Peyer's patch (tissue), 4 donors: ENCODE data around the gene TSSK6. TPM values are rescaled to one million over a fixed set of nuclear protein-coding genes. Genes with fewer than 3 reads are reported as not detected.

ENCODE experiments used
- DNase-seq, 3 donors: peaks; one replicate each; pipeline ENCODE4 v3.0.0-alpha.2; 2017 to 2019
- H3K27ac ChIP-seq, 4 donors: fragments of 200-600 bp; sonication (generic); one replicate each; pipeline ENCODE4 v1.5.1; 2016 to 2019
- H3K27me3 ChIP-seq, 2 donors: fragments of 200-600 bp; sonication (generic); one replicate each; pipeline ENCODE4 v1.5.1; 2019
- H3K36me3 ChIP-seq, 3 donors: fragments of 200-600 bp; sonication (generic); one replicate each; pipeline ENCODE4 v1.5.1; 2016 to 2019
- H3K4me1 ChIP-seq, 4 donors: fragments of 200-600 bp; sonication (generic); one replicate each; pipeline ENCODE4 v1.5.1; 2016 to 2019
- H3K4me3 ChIP-seq, 4 donors: fragments of 200-600 bp; sonication (generic); 1 replicate in 3 of 4; 2 replicates in 1 of 4; pipeline ENCODE4 v1.5.1; 2016 to 2019; ENCODE audit warnings: mild to moderate bottlenecking in 1 of 4
- H3K9me3 ChIP-seq, 4 donors: fragments of 200-600 bp; sonication (generic); one replicate each; pipeline ENCODE4 v1.5.1; 2016 to 2019; ENCODE audit warnings: mild to moderate bottlenecking in 1 of 4
- POLR2A ChIP-seq, 2 donors: fragments of 450-650 bp; IDR thresholded peaks; one replicate each; pipeline ENCODE4 v1.5.1; 2017; ENCODE audit warnings: antibody characterized with exemption in 2 of 2, mild to moderate bottlenecking in 2 of 2, moderate library complexity in 2 of 2
- total RNA-seq, 4 donors: library from RNA; depleted of rRNA; stranded (reverse); fragments of >200 nt; gene quantifications; one replicate each; pipeline ENCODE4 v1.1.0, GENCODE V29; 2016
- TF ChIP-seq, protein P1 (sequence below), 6 experiments: fragments of 450-650 bp in 4 of 6; fragments of 200-600 bp in 2 of 6; sonication (generic) in 1 of 6; IDR thresholded peaks; one replicate each; pipeline ENCODE4 v1.5.1; 2017 to 2019; ENCODE audit warnings: antibody characterized with exemption in 6 of 6, mild to moderate bottlenecking in 3 of 6, moderate library complexity in 1 of 6

The TSSK6 gene
- total RNA-seq, 4 donors from 2014 or later = 3.0 to 14.0 (median 10.0) TPM

DNA sequence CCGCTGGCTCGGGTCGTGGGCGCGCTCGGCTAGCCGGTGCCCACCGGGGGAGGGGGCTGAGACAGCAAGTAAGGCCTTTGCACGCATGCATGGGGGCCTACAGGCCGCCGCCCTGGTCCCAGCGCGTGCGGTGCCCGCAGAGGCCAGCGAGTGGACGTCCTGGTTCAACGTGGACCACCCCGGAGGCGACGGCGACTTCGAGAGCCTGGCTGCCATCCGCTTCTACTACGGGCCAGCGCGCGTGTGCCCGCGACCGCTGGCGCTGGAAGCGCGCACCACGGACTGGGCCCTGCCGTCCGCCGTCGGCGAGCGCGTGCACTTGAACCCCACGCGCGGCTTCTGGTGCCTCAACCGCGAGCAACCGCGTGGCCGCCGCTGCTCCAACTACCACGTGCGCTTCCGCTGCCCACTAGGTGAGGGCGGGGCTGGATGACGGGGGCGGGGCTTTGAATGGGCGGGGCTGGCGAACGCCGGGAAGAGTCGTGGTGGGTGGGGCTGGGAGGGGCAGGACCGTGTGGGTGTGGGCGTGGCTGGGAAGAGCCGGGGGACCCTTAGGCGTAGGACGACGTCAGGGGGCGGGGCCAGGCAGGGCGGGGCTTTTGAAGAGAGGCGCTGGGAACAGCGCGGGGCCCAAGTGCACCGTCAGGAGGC is 24.8 kb upstream of the TSSK6 start:
- Histone ChIP-seq H3K36me3 (no peaks in the 10 kb centered on the region), H3K9me3 (no peaks in the 10 kb centered on the region), H3K27ac (no peak overlapping the region), H3K4me3 (peak overlapping the region; percentile 15 to 38 (median 32)), H3K4me1 (peaks cover 2 to 33% (median 29%) of the 10 kb centered on the region in 4 donors), H3K27me3 (peaks cover 0 to 22% of the 10 kb centered on the region in 2 donors)
- peak; percentile 61 to 85 (median 82) for DNase-seq
- no peak for TF ChIP-seq POLR2A (IDR thresholded peaks at IDR 0.05)
- TF ChIP-seq, protein P1, sequence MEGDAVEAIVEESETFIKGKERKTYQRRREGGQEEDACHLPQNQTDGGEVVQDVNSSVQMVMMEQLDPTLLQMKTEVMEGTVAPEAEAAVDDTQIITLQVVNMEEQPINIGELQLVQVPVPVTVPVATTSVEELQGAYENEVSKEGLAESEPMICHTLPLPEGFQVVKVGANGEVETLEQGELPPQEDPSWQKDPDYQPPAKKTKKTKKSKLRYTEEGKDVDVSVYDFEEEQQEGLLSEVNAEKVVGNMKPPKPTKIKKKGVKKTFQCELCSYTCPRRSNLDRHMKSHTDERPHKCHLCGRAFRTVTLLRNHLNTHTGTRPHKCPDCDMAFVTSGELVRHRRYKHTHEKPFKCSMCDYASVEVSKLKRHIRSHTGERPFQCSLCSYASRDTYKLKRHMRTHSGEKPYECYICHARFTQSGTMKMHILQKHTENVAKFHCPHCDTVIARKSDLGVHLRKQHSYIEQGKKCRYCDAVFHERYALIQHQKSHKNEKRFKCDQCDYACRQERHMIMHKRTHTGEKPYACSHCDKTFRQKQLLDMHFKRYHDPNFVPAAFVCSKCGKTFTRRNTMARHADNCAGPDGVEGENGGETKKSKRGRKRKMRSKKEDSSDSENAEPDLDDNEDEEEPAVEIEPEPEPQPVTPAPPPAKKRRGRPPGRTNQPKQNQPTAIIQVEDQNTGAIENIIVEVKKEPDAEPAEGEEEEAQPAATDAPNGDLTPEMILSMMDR (IDR thresholded peaks at IDR 0.05) = no peak

DNA sequence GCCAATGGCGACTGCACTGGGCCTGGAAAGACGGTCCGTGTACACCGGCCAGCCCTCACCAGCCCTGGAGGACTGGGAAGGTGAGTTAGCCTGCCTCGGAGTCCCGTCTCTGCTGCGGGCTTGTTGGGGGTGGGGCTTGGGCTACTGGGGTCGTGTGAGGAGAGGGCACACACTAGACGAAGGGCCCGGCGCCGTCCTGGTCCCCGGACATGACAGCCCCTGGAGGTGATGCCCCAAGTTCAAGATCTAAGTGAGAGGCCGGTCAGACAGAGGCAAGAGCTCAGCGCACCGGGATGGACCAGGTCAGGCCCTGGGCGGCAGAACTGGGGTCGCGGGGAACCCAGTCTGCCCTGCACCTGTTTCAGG is 24.3 kb upstream of the TSSK6 start:
- TF ChIP-seq, protein P1 (IDR thresholded peaks at IDR 0.05) = no peak
- no peak for TF ChIP-seq POLR2A (IDR thresholded peaks at IDR 0.05)
- Histone ChIP-seq H3K9me3 (no peaks in the 10 kb centered on the region), H3K27me3 (peaks cover 0 to 22% of the 10 kb centered on the region in 2 donors), H3K4me3 (no peak overlapping the region), H3K4me1 (peaks cover 2 to 33% (median 29%) of the 10 kb centered on the region in 4 donors), H3K27ac (no peak overlapping the region), H3K36me3 (no peaks in the 10 kb centered on the region)
- DNase-seq = no peak

GRCh38 chr19:19538785-19539166 is 23.4 kb upstream of the TSSK6 start:
- H3K36me3 ChIP-seq = no peaks in the 10 kb centered on the region
- no peak overlapping the region for H3K27ac ChIP-seq
- H3K9me3 ChIP-seq = no peaks in the 10 kb centered on the region
- peaks cover 2 to 33% (median 29%) of the 10 kb centered on the region in 4 donors for H3K4me1 ChIP-seq
- no peak for DNase-seq
- H3K4me3 ChIP-seq = peak overlapping the region in 1 of 4 donors; percentile 44
- no peak for TF ChIP-seq POLR2A (IDR thresholded peaks at IDR 0.05)
- TF ChIP-seq, protein P1 (IDR thresholded peaks at IDR 0.05) = no peak
- H3K27me3 ChIP-seq = peaks cover 0 to 22% of the 10 kb centered on the region in 2 donors

- no peaks in the 10 kb centered on the region for H3K9me3 ChIP-seq
- peak in 1 of 3 donors; percentile 54 for DNase-seq
- H3K36me3 ChIP-seq = no peaks in the 10 kb centered on the region
- H3K27me3 ChIP-seq = peaks cover 0 to 22% of the 10 kb centered on the region in 2 donors
- TF ChIP-seq, protein P1 (IDR thresholded peaks at IDR 0.05) = no peak
- TF ChIP-seq POLR2A (IDR thresholded peaks at IDR 0.05) = no peak
- peak within 1 kb of the TSS in 1 of 4 donors; percentile 10 for H3K27ac ChIP-seq
- peak within 1 kb of the TSS; percentile 1 to 44 (median 28) for H3K4me3 ChIP-seq
- H3K4me1 ChIP-seq = peaks cover 2 to 33% (median 29%) of the 10 kb centered on the region in 4 donors
These were observed 22.9 kb upstream of the TSSK6 start, which contains the start of gene CILP2 for GRCh38 chr19:19538061-19538784. Gene CILP2, plus strand, starts transcription at chr19:19538265. Its CDS starts 85 bp downstream, at chr19:19538350.

DNA sequence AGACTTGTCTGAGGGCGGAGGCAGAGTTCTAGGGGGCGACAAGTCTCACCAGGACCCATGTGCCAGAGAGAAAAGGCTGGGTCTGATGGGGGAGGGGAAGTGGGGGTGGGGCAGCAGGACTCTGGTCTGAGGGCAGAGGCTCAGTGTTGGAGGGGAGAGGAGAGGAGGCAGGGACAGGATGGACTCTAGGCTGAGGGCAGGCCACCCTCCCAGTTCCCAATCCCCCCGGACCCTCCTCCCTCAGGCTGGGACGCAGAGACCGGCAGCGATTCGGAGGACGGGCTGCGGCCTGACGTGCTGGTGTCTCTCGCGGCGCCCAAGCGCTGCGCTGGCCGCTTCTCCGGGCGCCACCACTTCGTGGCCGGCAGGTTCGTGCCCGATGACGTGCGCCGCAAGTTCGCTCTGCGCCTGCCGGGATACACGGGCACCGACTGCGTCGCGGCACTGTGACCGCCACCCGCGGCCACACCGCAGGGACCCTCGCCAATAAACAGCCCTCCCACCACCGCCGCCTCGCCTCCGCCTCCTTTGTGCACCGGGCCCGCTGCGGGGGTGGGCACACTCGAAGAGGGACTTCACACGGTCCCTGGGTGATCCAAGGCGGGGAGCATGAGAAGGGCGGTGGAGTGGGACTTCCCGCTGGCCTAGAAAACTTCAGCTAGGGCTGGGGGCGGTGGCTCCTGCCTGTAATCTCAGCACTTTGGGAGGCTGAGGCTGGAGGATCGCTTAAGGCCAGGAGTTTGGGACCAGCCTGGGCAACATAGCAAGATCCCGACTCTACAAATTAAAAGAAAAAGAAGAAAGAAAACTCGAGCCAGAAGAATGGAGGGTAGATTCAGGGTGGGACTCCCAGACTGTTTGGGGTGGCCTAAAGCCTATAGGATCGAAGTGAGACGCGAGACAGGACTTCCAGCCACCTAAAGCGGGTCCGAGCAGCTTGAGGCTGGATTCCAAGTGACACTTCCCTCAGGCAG is 22.0 kb upstream of the TSSK6 start:
- peak overlapping the region in 3 of 4 donors; percentile 15 to 39 (median 17) for H3K4me3 ChIP-seq
- peak overlapping the region in 1 of 4 donors; percentile 10 for H3K27ac ChIP-seq
- DNase-seq = no peak
- H3K9me3 ChIP-seq = no peaks in the 10 kb centered on the region
- H3K36me3 ChIP-seq = no peaks in the 10 kb centered on the region
- no peak for TF ChIP-seq POLR2A (IDR thresholded peaks at IDR 0.05)
- TF ChIP-seq, protein P1 (IDR thresholded peaks at IDR 0.05) = no peak
- H3K4me1 ChIP-seq = peaks cover 2 to 34% (median 30%) of the 10 kb centered on the region in 4 donors
- H3K27me3 ChIP-seq = peaks cover 0 to 22% of the 10 kb centered on the region in 2 donors
